ENCODE results near the gene USP36.
A peak's percentile ranks its signal among the peaks of the same experiment; 100 is the strongest.
"Not testable (repeated sequence)": the region's sequence is repeated elsewhere in the genome, so short reads cannot be mapped to it uniquely, and the experiment has no call there.

USP36 gene

DNA sequence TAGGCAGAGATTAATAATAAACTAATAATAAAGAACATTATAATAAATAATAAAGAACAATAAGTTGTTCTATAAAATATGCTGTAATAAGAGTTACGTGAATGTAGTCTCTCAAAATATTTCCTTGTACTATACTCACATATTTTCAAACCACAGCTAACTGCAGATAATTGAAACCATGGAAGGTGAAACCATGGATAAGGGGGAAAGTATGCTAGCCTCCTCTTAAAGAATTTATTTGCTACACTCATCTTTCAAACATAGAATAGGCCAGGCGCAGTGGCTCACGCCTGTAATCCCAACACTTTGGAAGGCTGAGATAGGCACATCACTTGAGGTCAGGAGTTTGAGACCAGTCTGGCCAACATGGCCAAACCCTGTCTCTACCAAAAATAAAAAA is 77.1 kb downstream of the USP36 start:
- DNase-seq: no peak

DNA sequence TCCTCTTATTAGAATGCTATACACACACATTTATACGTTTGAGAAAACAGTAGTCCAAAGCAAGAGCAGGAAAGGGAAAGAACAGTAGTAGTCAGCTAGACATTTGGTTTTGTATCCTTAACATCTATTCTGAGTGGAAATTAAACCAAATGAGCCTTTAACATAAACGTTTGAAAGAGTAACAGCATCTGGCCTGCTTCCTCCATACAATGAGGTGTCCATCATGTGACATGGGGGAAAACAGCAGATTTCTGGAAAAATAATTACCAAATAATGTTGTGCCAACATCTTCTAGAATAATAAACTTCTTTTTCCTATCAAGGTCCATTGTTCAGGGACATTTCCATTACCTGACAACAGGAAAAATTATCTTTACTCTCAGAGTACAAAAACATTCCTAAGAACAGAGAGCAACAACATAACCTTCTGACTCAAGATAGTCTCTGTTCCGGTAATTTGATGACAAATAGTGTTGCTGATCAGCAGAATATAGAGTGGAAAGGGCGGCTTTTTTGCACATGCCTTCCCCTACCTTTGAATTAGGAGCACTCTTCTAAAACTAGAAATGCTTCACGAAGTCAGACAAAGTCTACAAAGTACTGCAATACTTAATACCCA is 78.7 kb downstream of the USP36 start:
- no peak for DNase-seq

GRCh38 chr17:78759969-78760352 is 80.7 kb downstream of the USP36 start:
- no peak for DNase-seq

GRCh38 chr17:78759203-78759968 is 81.2 kb downstream of the USP36 start:
- DNase-seq: peak; percentile 66

- DNase-seq: no peak
These were observed 87.0 kb downstream of the USP36 start for GRCh38 chr17:78753316-78754250.

DNA sequence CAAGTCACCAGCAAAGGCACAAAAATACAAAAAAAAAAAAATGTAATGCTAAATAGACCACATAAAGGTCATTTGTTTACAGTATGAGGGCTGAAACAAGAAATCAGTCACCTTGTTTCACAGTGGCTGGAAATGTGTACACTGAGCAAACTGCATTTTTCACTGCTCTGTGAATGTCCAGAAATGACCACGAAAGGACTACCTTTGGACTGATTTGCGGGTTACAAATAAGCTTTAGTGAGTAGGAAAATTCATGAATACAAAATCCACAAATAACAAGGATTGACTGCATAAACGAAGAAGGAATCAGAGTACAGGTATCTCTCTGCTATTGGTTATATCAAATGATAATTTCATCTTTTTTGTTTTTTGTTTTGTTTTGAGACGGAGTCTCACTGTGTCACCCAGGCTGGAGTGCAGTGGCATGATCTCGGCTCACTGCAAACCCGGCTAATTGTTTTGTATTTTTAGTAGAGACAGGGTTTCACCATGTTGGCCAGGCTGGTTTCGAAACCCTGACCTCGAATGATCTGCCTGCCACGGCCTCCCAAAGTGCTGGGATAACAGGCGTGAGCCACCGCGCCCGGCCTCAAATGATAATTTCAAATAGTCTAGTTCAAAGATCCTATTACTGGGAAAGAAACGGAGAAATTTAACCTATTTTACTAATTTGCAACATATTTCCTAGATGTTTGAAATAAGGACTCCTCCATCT is 89.0 kb downstream of the USP36 start:
- DNase-seq: no peak

GRCh38 chr17:78751000-78751399 is 89.6 kb downstream of the USP36 start:
- DNase-seq: not testable (repeated sequence)

GRCh38 chr17:78748730-78749317 is 91.8 kb downstream of the USP36 start:
- DNase-seq: no peak

GRCh38 chr17:78748048-78748729 is 92.4 kb downstream of the USP36 start:
- DNase-seq: no peak

DNA sequence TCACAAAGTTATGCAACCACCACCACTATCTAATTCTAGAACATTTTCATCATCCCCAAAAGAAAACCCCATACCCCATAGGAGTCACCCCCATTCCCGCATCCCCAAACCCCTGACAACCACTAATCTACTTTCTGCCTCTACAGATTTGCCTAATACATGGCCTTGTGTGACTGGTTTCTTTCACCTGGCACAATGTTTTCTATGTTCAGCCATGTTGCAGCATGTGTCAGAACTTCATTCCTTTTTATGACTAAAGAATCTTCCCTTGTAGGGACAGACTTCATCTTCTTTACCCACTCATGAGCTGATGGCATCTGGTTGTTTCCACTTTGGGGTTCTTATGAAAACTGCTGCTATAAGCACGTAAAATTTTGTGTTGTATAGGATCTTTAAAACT is 93.1 kb downstream of the USP36 start:
- no peak for DNase-seq

- DNase-seq: no peak
These were observed 93.7 kb downstream of the USP36 start for GRCh38 chr17:78746949-78747269.

- no peak for DNase-seq
These were observed 94.2 kb downstream of the USP36 start for GRCh38 chr17:78746263-78746948.

Measured in eye (tissue), 1 donor.